ENCODE data around the gene COL25A1. TPM values are rescaled to one million over a fixed set of nuclear protein-coding genes. Genes with fewer than 3 reads are reported as not detected.

The COL25A1 gene
- total and polyA plus RNA-seq, 2 donors (not counting 3 experiments of a cell fraction or from before 2014, with no cell fraction given): 0.21 to 3.5 TPM

- no peak for DNase-seq (ENCODE audit: low read depth, low spot score)
- Histone ChIP-seq H3K9ac (replicated peaks; ENCODE audit: extremely low read depth, insufficient read depth, low read length) (no peak overlapping the region), H3K4me3 (replicated peaks in 1 of 3; ENCODE audit: insufficient read depth in 1 of 3, low read depth in 1 of 3, low read length in 3 of 3) (no peak overlapping the region), H3K9me3 (replicated peaks; ENCODE audit: control insufficient read depth, insufficient read depth, low read length) (no peaks in the 10 kb centered on the region), H4K20me1 (replicated peaks; ENCODE audit: control insufficient read depth, extremely low read depth, insufficient read depth, low read length) (no peaks in the 10 kb centered on the region), H3K79me2 (ENCODE audit: control insufficient read depth, insufficient read depth, low read length) (no peaks in the 10 kb centered on the region), H3K27me3 (ENCODE audit: control insufficient read depth in 2 of 2, insufficient read depth in 2 of 2, low read length in 2 of 2) (peaks cover 0 to 3% of the 10 kb centered on the region in 2 experiments), H3K4me1 (ENCODE audit: control insufficient read depth, extremely low read depth, insufficient read depth, low read length) (no peaks in the 10 kb centered on the region), H3K9me1 (replicated peaks; ENCODE audit: control insufficient read depth, extremely low read depth, insufficient read depth, low read length) (no peaks in the 10 kb centered on the region), H3K27ac (ENCODE audit: insufficient read depth, low read depth, low read length) (no peak overlapping the region), H3K36me3 (ENCODE audit: control insufficient read depth in 2 of 2, extremely low read depth in 1 of 2, insufficient read depth in 2 of 2, low read length in 2 of 2) (no peaks in the 10 kb centered on the region), H3K4me2 (ENCODE audit: insufficient read depth, low read length) (no peak overlapping the region), H2AFZ (ENCODE audit: low read depth, low read length) (no peak overlapping the region)
- ChIA-PET POLR2A (no interaction called here), CTCF (interaction anchor here (0.8 to 1.1 kb wide), 3 partner anchors 30 to 580 kb away, joined by 3 to 4 read pairs (median 3); no protein-coding TSS in a partner anchor)
- no peak for FAIRE-seq
- BruUV-seq (replicated peaks): no TSS peak
- intact Hi-C loops (cut with micrococcal nuclease) (no loop called here), dilution Hi-C loops (cut with MboI; ENCODE audit: extremely low pct_ligation_motif_present, low sequenced_read_pairs) (no loop called here)
- TF ChIP-seq GATA2 (IDR thresholded peaks at IDR 0.05; ENCODE audit: insufficient read depth, insufficient read length, low read depth, low read length): no peak
- TF ChIP-seq JUN (IDR thresholded peaks at IDR 0.05; ENCODE audit: borderline replicate concordance, insufficient read depth, insufficient read length, low read depth): no peak
- no peak for TF ChIP-seq MAX (IDR thresholded peaks at IDR 0.05; ENCODE audit: insufficient read depth, insufficient read length)
- TF ChIP-seq MYC (IDR thresholded peaks at IDR 0.05; ENCODE audit: low read depth, low read length): no peak
- no peak for TF ChIP-seq POLR2A (IDR thresholded peaks at IDR 0.05; ENCODE audit: low read depth, low read length)
- no peak for TF ChIP-seq POLR2AphosphoS5 (IDR thresholded peaks at IDR 0.05; ENCODE audit: insufficient read depth, low read depth, low read length)
- no peak for TF ChIP-seq CTCF (IDR thresholded peaks at IDR 0.05; ENCODE audit: extremely low read depth in 1 of 2, insufficient read depth in 1 of 2, low read depth in 1 of 2, low read length in 2 of 2)
- no peak for TF ChIP-seq EZH2 (IDR thresholded peaks at IDR 0.05; ENCODE audit: borderline replicate concordance, low read depth, low read length, severe bottlenecking)
- no peak for TF ChIP-seq FOS (IDR thresholded peaks at IDR 0.05; ENCODE audit: borderline replicate concordance, insufficient read depth, low read length)
Measured at GRCh38 chr4:108825737-108826136, 476.7 kb downstream of the COL25A1 start.
